DOHH2 (cell line): ENCODE data around the gene POFUT1.

Experiments used
- EZH2phosphoT487 ChIP-seq: fragments of 200-600 bp; sonication (generic); IDR thresholded peaks from 2 replicates; pipeline ENCODE4 v1.6.1; 2017; ENCODE audit warnings: borderline replicate concordance, mild to moderate bottlenecking, antibody characterized with exemption, low read length, moderate library complexity, mixed read lengths
- TF ChIP-seq, protein P1 (sequence below): fragments of 200-600 bp; sonication (generic); IDR thresholded peaks from one replicate; pipeline ENCODE4 v1.5.1; 2014; ENCODE audit warnings: antibody characterized with exemption, mild to moderate bottlenecking, low read depth, low read length; ENCODE audit not compliant: poor library complexity, severe bottlenecking

DNA sequence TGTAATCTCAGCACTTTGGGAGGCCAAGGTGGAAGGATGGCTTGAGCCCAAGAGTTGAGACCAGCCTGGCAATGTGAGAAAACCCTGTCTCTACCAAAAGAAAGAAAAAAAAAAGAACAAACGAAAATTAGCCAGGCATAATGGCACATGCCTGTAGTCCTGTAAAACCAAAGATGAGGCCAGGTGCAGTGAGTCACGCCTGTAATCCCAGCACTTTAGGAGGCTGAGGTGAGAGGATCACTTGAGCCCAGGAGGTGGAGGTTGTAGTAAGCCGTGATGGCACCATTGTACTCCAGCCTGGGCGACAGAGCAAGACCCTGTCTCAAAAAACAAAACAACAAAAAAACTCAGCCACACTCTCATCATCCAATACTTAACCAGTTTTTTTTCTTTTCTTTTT, 37.3 kb downstream of the POFUT1 start:
- TF ChIP-seq, protein P1, sequence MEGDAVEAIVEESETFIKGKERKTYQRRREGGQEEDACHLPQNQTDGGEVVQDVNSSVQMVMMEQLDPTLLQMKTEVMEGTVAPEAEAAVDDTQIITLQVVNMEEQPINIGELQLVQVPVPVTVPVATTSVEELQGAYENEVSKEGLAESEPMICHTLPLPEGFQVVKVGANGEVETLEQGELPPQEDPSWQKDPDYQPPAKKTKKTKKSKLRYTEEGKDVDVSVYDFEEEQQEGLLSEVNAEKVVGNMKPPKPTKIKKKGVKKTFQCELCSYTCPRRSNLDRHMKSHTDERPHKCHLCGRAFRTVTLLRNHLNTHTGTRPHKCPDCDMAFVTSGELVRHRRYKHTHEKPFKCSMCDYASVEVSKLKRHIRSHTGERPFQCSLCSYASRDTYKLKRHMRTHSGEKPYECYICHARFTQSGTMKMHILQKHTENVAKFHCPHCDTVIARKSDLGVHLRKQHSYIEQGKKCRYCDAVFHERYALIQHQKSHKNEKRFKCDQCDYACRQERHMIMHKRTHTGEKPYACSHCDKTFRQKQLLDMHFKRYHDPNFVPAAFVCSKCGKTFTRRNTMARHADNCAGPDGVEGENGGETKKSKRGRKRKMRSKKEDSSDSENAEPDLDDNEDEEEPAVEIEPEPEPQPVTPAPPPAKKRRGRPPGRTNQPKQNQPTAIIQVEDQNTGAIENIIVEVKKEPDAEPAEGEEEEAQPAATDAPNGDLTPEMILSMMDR, result no peak
- TF ChIP-seq EZH2phosphoT487, result no peak
